Trophoblast cell (in vitro differentiated cells and primary cell): Measurements from ENCODE around the gene ABCB1.

Source experiments
- DNase-seq, 2 donors: peaks; one replicate each; pipeline ENCODE4 v3.0.0-alpha.2; 2016
- H2AFZ ChIP-seq: 2 replicates; pipeline ENCODE4 v1.6.1; 2013; ENCODE audit warnings: low read length, moderate library complexity, mild to moderate bottlenecking; ENCODE audit not compliant: insufficient read depth, poor library complexity
- H2AK5ac ChIP-seq: 2 replicates; pipeline ENCODE4 v1.6.1; 2013; ENCODE audit warnings: mild to moderate bottlenecking, low read length
- H2BK120ac ChIP-seq: 2 replicates; pipeline ENCODE4 v1.6.1; 2013; ENCODE audit warnings: low read length, mild to moderate bottlenecking, moderate library complexity; ENCODE audit not compliant: insufficient read depth, poor library complexity
- H2BK12ac ChIP-seq: 2 replicates; pipeline ENCODE4 v1.6.1; 2013; ENCODE audit warnings: mild to moderate bottlenecking, low read length, moderate library complexity
- H2BK5ac ChIP-seq: 2 replicates; pipeline ENCODE4 v1.6.1; 2013; ENCODE audit warnings: low read length, low read depth, moderate library complexity, mild to moderate bottlenecking; ENCODE audit not compliant: poor library complexity
- H3K14ac ChIP-seq: 2 replicates; pipeline ENCODE4 v1.6.1; 2013; ENCODE audit warnings: mild to moderate bottlenecking, low read length
- H3K18ac ChIP-seq: 2 replicates; pipeline ENCODE4 v1.6.1; 2013; ENCODE audit warnings: mild to moderate bottlenecking, low read length
- H3K23ac ChIP-seq: 2 replicates; pipeline ENCODE4 v1.6.1; 2013; ENCODE audit warnings: low read length
- H3K27ac ChIP-seq: 2 replicates; pipeline ENCODE4 v1.5.1; 2013; ENCODE audit warnings: low read depth, mild to moderate bottlenecking, inconsistent platforms, low read length, moderate library complexity
- H3K27me3 ChIP-seq: 2 replicates; pipeline ENCODE4 v1.6.1; 2013; ENCODE audit warnings: inconsistent platforms, mild to moderate bottlenecking, low read length, moderate library complexity; ENCODE audit not compliant: insufficient read depth
- H3K36me3 ChIP-seq, 2 experiments: 1 replicate in 1 of 2; 2 replicates in 1 of 2; pipeline ENCODE4 v1.6.1; 2013; ENCODE audit warnings: low read length in 2 of 2, mild to moderate bottlenecking in 2 of 2, moderate library complexity in 1 of 2; ENCODE audit not compliant: insufficient read depth in 2 of 2, control insufficient read depth in 1 of 2
- H3K4ac ChIP-seq: 2 replicates; pipeline ENCODE4 v1.6.1; 2013; ENCODE audit warnings: low read depth, mild to moderate bottlenecking, low read length, moderate library complexity
- H3K4me1 ChIP-seq, 2 experiments: 1 replicate in 1 of 2; 2 replicates in 1 of 2; pipeline ENCODE4 v1.6.1; 2013; ENCODE audit warnings: low read length in 2 of 2, mild to moderate bottlenecking in 2 of 2, moderate library complexity in 1 of 2; ENCODE audit not compliant: insufficient read depth in 2 of 2, control insufficient read depth in 1 of 2
- H3K4me2 ChIP-seq: 2 replicates; pipeline ENCODE4 v1.6.1; 2013; ENCODE audit warnings: inconsistent platforms, mild to moderate bottlenecking, low read length, moderate library complexity
- H3K4me3 ChIP-seq: 2 replicates; pipeline ENCODE4 v1.5.1; 2013; ENCODE audit warnings: mild to moderate bottlenecking, low read depth, low read length, inconsistent platforms
- H3K79me1 ChIP-seq: one replicate; pipeline ENCODE4 v1.6.1; 2013; ENCODE audit warnings: low read length
- H3K79me2 ChIP-seq: 2 replicates; pipeline ENCODE4 v1.6.1; 2013; ENCODE audit warnings: low read length, mild to moderate bottlenecking; ENCODE audit not compliant: control insufficient read depth, insufficient read depth, poor library complexity
- H3K9ac ChIP-seq: 2 replicates; pipeline ENCODE4 v1.6.1; 2013; ENCODE audit warnings: mild to moderate bottlenecking, low read length
- H3K9me3 ChIP-seq: 2 replicates; pipeline ENCODE4 v1.6.1; 2013; ENCODE audit warnings: low read depth, mild to moderate bottlenecking, control low read depth, inconsistent platforms, low read length; ENCODE audit not compliant: insufficient read depth
- H4K12ac ChIP-seq: 2 replicates; pipeline ENCODE4 v1.6.1; 2013; ENCODE audit warnings: low read depth, mild to moderate bottlenecking, low read length, moderate library complexity
- H4K8ac ChIP-seq: 2 replicates; pipeline ENCODE4 v1.6.1; 2013; ENCODE audit warnings: low read depth, mild to moderate bottlenecking, low read length, moderate library complexity
- H4K91ac ChIP-seq: one replicate; pipeline ENCODE4 v1.6.1; 2013; ENCODE audit warnings: low read depth, mild to moderate bottlenecking, low read length, moderate library complexity
- WGBS: extraction: QIAGEN DNeasy Blood & Tissue Kit; methylation state at CpG from one replicate; pipeline ENCODE4 v1.1.7; 2013; ENCODE audit warnings: missing lambda C conversion rate; ENCODE audit not compliant: insufficient read length, insufficient coverage; ENCODE audit errors: extremely low coverage; 5-methylcytosine and 5-hydroxymethylcytosine counted together

The ABCB1 gene

GRCh38 chr7:87581723-87582122 is 19.0 kb downstream of the ABCB1 start:
- no peak overlapping the region for H3K9ac ChIP-seq
- H3K14ac ChIP-seq = no peak overlapping the region
- H3K36me3 ChIP-seq = no peaks in the 10 kb centered on the region
- H3K18ac ChIP-seq = no peak overlapping the region
- no peak overlapping the region for H4K12ac ChIP-seq
- H3K23ac ChIP-seq = no peak overlapping the region
- H3K27me3 ChIP-seq = no peaks in the 10 kb centered on the region
- no peaks in the 10 kb centered on the region for H3K79me2 ChIP-seq
- no peaks in the 10 kb centered on the region for H3K9me3 ChIP-seq
- no peak overlapping the region for H2AK5ac ChIP-seq
- no peak overlapping the region for H2BK12ac ChIP-seq
- DNase-seq = no peak
- H2BK5ac ChIP-seq = no peak overlapping the region
- H2BK120ac ChIP-seq = no peak overlapping the region
- H4K8ac ChIP-seq = no peak overlapping the region
- no peaks in the 10 kb centered on the region for H3K4me1 ChIP-seq
- H2AFZ ChIP-seq = no peak overlapping the region
- H3K79me1 ChIP-seq = no peaks in the 10 kb centered on the region
- WGBS = no CpG with 5 or more reads among the region's 3 CpGs
- no peak overlapping the region for H3K4me3 ChIP-seq
- no peak overlapping the region for H4K91ac ChIP-seq
- H3K4ac ChIP-seq = no peak overlapping the region
- no peak overlapping the region for H3K27ac ChIP-seq
- no peak overlapping the region for H3K4me2 ChIP-seq

- H3K14ac ChIP-seq = no peak overlapping the region
- H3K23ac ChIP-seq = no peak overlapping the region
- no peak for DNase-seq
- H4K12ac ChIP-seq = no peak overlapping the region
- no peak overlapping the region for H2BK12ac ChIP-seq
- H4K91ac ChIP-seq = no peak overlapping the region
- no peaks in the 10 kb centered on the region for H3K27me3 ChIP-seq
- no peak overlapping the region for H4K8ac ChIP-seq
- no peaks in the 10 kb centered on the region for H3K79me2 ChIP-seq
- no peaks in the 10 kb centered on the region for H3K9me3 ChIP-seq
- H3K4ac ChIP-seq = no peak overlapping the region
- no peaks in the 10 kb centered on the region for H3K4me1 ChIP-seq
- H3K27ac ChIP-seq = no peak overlapping the region
- no peaks in the 10 kb centered on the region for H3K36me3 ChIP-seq
- no CpG with 5 or more reads among the region's 1 CpG for WGBS
- no peak overlapping the region for H2AK5ac ChIP-seq
- H3K18ac ChIP-seq = no peak overlapping the region
- H2BK120ac ChIP-seq = no peak overlapping the region
- H3K4me2 ChIP-seq = no peak overlapping the region
- H2AFZ ChIP-seq = no peak overlapping the region
- H3K79me1 ChIP-seq = no peaks in the 10 kb centered on the region
- no peak overlapping the region for H3K9ac ChIP-seq
- H3K4me3 ChIP-seq = no peak overlapping the region
- H2BK5ac ChIP-seq = no peak overlapping the region
Measured at GRCh38 chr7:87580636-87581035, 20.0 kb downstream of the ABCB1 start.

- Histone ChIP-seq H3K18ac (no peak overlapping the region), H3K23ac (no peak overlapping the region), H3K9me3 (no peaks in the 10 kb centered on the region), H2BK12ac (no peak overlapping the region), H3K4me3 (no peak overlapping the region), H3K79me1 (no peaks in the 10 kb centered on the region), H3K4me2 (no peak overlapping the region), H3K4ac (no peak overlapping the region), H2AFZ (no peak overlapping the region), H2BK120ac (no peak overlapping the region), H4K91ac (no peak overlapping the region), H4K8ac (no peak overlapping the region), H3K9ac (no peak overlapping the region), H3K14ac (no peak overlapping the region), H2AK5ac (no peak overlapping the region), H3K36me3 (no peaks in the 10 kb centered on the region), H2BK5ac (no peak overlapping the region), H3K4me1 (no peaks in the 10 kb centered on the region), H3K79me2 (no peaks in the 10 kb centered on the region), H3K27me3 (no peaks in the 10 kb centered on the region), H3K27ac (no peak overlapping the region), H4K12ac (no peak overlapping the region)
- DNase-seq = peak in 1 of 2 donors; percentile 40
- no CpG with 5 or more reads among the region's 2 CpGs for WGBS
Measured at GRCh38 chr7:87575521-87575920, 25.2 kb downstream of the ABCB1 start.

GRCh38 chr7:87574630-87575029 is 26.1 kb downstream of the ABCB1 start:
- no peak overlapping the region for H4K91ac ChIP-seq
- H3K36me3 ChIP-seq = no peaks in the 10 kb centered on the region
- H3K9ac ChIP-seq = no peak overlapping the region
- H3K4ac ChIP-seq = no peak overlapping the region
- H2BK5ac ChIP-seq = no peak overlapping the region
- no peaks in the 10 kb centered on the region for H3K4me1 ChIP-seq
- no peak overlapping the region for H4K12ac ChIP-seq
- H3K27me3 ChIP-seq = no peaks in the 10 kb centered on the region
- H3K14ac ChIP-seq = no peak overlapping the region
- no peak overlapping the region for H3K4me2 ChIP-seq
- no peaks in the 10 kb centered on the region for H3K79me1 ChIP-seq
- no peak overlapping the region for H2BK120ac ChIP-seq
- H3K4me3 ChIP-seq = no peak overlapping the region
- no peak overlapping the region for H3K27ac ChIP-seq
- no peak overlapping the region for H2AFZ ChIP-seq
- H2BK12ac ChIP-seq = no peak overlapping the region
- H3K79me2 ChIP-seq = no peaks in the 10 kb centered on the region
- DNase-seq = peak in 1 of 2 donors; percentile 62
- no peak overlapping the region for H3K23ac ChIP-seq
- H4K8ac ChIP-seq = no peak overlapping the region
- H2AK5ac ChIP-seq = no peak overlapping the region
- no peaks in the 10 kb centered on the region for H3K9me3 ChIP-seq
- WGBS = no CpG with 5 or more reads among the region's 2 CpGs
- H3K18ac ChIP-seq = no peak overlapping the region
